DMS153 treated with DMSO at 0.1 percent for 48 hours (cell line): Measurements from ENCODE around the gene CMTM1.

Experiments used
- DNase-seq: peaks from one replicate; lab custom pipeline; 2025; ENCODE audit not compliant: unreplicated experiment; lab: John Stamatoyannopoulos, UW

The CMTM1 gene, protein sequence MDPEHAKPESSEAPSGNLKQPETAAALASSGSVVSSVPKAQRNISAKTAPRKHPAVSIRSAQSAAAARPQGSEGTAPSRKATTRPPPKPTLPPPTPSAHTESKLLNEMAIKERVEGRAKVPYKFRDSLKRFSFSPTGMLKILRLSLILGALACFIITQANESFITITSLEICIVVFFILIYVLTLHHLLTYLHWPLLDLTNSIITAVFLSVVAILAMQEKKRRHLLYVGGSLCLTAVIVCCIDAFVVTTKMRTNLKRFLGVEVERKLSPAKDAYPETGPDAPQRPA

DNA sequence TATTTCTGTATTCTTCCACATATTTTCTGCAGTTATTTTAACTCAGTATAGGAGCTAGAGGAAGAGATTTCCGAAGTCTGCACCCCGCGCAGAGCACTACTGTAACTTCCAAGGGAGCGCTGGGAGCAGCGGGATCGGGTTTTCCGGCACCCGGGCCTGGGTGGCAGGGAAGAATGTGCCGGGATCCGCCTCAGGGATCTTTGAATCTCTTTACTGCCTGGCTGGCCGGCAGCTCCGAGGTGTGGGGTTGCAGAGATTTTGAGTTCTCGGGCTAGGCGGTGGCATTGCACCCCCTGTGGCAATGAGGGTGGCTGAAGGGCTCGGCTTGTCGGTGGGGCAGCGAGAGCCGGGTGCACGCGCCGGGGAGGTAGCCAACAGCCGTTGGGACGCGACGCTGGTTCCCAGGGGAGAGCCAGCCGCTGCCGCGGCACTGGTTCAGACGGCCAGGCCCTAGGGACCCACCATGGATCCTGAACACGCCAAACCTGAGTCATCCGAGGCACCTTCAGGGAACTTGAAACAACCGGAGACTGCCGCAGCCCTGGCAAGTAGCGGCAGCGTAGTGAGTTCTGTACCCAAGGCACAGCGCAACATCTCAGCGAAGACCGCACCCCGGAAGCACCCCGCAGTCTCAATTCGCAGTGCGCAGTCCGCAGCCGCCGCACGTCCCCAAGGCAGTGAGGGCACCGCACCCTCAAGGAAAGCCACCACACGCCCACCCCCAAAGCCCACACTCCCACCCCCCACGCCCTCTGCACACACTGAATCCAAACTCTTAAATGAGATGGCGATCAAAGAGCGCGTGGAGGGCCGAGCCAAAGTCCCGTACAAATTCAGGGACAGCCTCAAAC is at the start of gene CMTM1:
TSS of gene CMTM1 (plus strand) at position 389 of the 851 bp plus-strand sequence. CDS start at position 464, 75 bp downstream.
- DNase-seq, result no peak

DNA sequence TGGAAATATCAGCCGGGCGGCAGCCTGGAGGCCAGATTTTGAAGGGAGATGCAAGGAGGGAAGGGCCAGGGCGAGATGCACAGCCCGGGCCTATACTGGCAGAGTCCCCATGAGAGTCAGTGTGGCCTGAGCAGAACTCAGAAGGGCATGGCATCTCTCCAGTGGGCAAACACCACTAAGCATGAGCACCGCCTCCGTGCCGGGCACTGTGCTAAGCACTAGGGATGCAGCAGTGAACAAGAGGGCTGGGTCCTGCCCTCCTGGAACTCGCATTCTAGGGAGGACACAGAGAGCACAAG is 49.8 kb upstream of the CMTM1 start:
- DNase-seq, result no peak

DNA sequence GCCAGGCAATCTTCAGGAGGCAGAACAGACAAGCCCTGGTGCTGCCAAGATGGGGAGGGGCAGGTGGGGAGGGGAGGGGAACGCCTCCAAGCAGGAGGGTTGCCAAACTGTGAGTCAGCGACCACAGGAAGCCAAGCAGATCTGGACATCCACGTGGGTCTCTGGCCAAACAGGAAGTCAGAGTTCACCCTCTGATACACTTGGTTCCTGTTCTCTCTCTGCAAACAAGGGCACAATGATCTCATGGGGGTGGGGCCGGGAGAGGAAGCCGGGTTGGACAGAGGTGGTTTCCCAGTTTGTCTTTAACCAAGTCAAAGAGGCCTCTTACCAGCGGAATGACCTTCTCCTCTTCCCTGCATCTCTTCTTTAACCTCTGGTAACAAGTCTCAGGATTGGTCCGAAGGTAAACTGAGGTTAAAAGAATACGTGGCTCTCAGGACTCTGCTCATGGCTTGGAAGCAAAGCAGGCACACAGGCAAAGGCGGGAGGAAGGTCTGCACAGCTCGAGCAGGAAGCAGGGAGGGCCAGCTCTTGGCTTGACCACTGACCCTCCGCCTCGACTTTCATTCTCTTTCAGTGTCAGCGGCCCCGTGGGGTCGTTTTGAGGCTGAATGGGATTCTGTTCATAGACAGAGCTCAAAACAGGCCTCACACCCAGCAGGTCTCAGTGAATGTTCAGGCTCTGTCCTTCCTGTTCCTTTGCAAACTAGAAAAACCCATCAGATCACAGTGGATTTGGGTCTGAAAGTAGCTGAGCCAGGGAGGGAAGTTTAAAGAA is 49.2 kb upstream of the CMTM1 start:
- DNase-seq, result peak; percentile 90

DNA sequence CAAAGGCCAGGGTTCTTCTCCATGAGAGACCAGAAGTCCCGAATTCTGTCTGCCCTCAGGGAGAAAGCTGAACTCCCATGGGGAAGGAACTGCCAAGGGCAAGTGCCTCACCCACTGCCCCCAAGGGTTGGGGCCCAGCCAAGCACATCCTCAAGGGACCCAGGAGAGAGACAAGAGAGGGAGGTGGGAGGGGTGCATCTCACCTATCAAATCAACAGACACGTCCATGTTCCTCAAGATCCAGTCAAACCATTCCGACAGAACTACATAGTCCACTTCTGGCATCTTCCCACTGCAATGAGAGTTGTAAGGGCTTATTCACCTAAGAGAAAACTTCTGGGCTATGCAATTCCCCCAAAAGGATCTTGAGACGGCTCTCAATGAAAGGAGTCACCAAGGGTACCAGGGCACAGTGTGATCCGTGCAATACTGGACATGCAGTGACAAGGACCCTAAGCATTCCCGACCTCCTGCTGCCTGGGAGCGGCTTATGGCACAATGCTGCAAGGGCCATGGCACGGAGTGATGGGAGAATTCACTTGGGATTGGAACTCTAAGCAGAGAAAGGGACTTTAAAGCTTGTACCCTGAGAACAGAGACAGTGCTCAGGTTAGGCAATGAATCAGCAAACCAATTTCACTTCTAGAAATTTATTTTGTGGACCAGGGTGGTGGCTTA is 48.5 kb upstream of the CMTM1 start:
- no peak for DNase-seq

DNA sequence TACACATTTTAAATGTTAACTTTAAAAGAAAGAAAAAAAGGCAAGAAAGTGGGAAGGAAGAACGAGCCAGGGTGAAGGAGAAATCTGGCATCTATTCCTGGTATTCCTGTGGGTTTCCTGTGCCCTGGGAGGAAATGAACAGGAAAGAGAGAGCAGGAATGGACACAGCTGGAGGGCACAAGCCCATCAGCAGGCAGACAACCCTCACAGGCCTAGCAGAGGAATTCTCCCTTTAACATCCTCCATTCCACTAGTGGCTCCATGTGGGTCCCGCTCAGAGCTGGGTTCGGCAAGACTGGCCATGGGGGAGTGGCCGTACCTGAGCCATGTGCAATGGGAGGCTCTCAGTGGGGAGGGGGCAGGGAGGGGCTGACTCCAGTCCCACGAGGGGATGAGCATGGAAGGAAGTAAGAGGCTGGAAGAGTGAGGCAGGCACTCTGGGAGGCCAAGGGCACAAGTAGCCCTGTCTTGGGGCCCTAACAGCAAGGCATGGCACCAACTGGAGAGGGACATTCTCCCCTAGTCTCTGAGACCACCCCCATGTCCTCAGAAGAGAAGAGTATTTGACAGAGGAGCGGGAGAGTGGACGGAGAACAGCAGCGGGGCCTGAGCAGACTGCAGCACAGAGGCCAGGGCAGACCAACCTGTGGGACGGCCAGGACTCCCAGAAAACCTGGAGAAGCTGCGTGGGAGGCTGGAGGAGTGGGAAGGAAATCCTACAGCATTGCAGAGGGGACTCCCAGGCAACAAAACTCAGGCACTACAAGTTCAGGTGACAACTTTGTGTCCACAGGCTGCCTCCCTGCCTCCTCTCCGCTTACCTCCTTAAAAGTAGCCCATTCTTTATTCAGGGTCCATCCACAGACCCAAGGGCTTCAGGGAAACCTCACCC is 46.5 kb upstream of the CMTM1 start:
- DNase-seq, result no peak

DNA sequence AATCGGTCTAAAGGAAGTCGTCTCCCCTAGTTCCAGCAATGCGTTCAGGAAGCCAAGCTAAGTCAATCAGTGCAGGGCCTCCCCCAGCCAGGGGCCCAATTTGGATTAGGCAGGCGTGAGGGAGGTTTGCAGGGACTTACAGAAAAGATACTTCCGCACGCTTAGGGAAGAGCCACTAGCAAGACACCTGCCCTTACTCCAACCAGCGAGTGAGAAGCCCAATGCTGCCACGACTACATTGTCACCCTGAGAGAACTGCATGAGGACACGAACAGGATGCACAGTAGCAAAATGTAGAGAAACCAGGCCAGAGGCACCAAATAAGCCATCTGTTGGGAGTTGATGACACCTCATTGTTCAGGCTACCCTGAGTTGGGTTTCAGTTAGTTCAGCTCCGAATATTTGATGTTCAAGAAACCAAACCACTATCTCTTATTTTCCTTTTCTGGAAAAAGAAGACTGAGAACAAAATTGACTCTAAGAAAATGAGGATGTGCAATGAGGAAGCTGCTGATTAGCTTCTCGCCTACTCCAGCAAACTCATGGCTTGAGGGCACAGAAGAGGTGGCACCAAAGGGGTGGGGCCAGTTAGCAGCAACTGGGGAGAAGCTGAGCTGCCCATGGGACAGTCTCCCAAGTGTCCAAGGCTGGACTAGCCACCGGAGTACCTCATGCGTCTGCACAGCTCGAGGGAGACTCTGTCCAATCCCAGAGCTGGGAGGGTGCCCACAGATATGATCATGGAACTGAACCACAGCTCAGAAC is 45.7 kb upstream of the CMTM1 start:
- DNase-seq, result no peak

DNA sequence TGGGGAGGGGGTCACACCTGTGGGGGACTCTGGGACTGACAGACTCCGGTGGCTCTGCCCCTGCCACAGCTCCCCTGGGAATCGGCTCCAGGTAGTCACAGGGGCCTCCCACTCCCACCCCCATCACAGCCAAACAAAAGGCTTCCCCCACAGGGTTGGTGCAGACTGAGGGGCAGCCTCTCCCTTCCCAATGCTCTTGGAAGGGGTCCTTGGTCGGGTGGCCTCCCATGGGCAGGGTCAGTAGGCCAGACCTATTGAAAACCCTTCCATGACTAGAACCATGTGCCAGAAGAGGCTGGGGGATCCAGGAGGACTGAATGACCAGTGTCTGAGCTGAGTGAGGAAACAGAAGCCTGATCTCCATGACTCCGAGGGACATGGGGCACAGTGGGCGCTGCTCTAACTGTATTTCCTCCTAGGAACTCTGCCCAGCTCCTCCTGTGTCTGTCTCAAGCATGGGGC is 45.0 kb upstream of the CMTM1 start:
- no peak for DNase-seq

DNA sequence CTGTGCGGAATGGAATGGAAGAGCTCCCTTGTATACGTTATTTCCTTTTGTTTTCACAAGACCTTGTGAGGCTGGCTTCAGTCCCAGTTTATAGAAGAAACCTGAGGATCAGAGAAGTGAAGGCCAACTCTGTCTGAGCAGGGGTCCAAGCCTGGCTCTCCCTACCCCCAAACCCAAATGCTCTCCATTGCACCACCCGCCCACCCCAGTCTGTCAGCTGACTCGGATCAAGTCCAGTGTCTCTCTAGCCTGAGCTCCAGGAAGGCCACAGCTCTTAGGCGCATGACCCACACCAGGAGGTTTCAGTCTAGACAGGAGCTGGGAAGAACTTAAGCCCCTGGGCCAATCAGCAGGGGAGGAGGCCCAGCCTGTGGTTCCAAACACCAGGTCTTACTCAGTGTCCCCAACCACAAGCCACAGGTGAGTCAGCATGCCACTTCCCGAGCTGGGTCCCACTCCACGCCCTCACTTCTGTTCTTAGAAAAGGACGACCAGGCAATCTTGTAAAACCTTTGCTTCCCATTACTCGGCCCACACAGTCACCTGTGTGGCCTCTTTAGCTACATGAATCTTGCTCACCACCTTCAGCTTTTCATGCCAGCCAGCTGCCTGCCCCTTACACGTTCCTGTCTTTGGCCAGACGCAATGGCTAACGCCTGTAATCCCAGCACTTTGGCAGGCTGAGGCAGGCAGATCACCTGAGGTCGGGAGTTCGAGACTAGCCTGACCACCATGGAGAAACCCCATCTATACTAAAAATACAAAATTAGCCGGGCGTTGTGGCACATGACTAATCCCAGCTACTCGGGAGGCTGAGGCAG is 44.1 kb upstream of the CMTM1 start:
- DNase-seq, result no peak

DNA sequence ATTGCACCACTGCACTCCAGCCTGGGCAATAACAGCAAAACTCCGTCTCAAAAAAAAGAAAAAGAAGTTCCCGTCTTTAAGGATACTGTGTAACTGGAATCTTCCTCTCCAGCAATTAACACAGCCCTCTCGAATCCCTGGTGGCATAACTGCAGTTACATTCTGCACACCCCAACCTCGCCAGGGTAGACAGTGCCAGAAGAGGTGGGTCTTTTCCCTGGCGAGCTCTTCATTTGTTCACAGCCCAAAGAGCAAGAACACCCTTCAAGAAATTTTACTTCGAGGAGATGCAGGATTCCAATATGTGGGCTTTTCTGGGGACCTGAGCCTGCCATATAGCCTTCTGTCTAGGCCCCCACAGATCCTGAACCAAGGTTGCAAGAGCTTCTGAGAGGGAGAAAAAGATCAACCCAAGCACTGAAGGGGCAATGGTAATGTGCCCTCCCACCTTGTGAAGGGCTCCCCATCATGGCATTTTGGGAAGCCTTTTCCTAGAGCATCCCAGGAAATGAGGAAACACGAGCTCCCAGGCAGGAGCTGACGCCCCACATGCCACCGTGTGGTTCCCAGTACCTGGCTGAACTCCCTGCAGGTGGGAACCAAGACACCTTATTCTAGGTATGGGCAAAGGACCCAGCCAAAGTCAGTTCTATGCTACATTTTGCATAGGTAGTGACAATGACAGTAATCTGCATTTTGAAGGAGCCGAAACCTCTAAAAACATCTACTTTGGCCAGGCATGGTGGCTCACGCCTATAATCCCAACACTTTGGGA is 43.2 kb upstream of the CMTM1 start:
- no peak for DNase-seq

DNA sequence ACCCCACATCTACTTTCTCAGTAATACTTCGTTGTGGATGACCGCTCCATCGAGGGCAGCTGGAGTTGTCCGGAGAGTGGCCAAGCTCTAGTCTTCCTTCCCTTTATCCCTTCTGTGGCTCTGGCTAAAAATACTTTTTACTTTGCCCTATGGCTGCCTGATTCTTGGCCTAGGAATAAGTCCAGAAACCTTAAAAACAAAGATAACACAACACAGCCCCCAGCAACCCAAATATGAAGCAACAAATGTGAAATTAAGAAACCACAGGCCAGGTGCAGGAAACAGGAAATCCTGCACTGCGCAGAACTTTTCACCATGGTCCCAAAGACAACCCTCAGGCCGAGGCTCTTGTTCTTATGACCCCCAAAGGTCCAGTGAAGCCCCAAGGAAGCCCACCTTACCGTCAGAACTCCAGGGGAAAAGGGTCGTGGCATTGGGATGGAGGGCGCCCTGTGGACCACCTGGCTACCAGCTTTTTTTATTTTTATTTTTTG is 42.3 kb upstream of the CMTM1 start:
- DNase-seq, result no peak

DNA sequence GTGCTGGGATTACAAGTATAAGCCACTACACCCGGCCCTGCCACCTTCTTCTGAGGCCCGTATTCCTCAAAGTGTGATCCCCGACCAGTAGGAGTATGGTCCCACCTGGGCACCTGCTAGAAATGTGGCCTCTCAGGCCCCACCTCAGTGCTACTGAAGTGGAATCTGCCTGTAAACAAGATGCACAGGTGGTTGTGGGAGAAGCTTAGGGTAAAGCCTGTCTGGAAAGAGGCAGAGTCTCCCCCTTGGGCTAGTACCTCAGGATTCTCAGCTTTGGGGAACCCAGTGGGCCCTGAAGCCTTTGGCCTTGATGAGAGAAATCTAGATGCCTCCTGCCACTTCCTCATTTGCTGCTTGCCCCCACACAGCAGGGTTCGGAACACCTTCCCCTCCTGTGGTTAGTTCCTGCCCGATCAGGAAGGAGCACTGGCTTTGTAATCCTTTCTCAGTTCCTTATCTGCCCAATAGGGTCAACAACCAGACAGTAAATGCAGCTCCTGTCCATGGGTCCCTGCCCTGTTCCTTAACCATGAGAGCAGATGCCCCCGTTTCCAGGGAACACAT is 41.6 kb upstream of the CMTM1 start:
- no peak for DNase-seq

DNA sequence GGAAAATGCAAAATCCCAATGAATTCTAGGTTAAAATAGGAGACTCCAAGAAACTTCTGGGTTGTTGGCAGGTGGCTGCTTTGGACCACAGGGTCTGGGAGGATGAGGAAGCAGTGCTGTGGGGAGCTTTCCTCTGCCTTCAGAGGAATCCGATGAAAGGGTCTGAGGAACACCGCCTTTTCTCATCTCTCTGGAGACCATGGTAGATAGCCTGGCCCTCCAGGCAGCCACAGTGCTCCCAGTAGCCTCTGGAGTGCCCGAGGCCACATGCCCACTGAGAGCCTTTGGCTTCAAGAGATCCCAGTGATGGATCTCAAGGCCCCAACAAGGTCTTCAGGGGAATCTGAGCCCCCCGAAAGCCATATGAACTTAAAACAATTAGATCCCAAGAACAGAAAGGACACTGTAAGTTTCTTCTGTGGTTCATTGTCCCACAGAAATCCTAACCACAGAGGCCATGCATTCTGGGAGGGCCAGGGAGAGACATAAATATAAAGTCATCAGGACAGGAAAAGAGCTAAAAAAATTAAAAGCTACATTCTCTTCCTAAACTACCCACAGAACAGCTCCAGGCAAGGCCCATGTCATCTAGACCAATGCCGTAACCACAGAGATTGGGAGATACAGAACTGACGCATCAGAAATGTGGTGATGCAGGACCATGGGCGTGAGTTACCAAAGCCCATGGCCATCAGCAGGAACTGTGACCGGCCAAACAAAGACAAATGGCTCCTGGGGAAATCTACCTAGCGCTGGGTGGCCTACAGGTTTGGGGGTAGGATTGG is 40.7 kb upstream of the CMTM1 start:
- DNase-seq, result no peak

DNA sequence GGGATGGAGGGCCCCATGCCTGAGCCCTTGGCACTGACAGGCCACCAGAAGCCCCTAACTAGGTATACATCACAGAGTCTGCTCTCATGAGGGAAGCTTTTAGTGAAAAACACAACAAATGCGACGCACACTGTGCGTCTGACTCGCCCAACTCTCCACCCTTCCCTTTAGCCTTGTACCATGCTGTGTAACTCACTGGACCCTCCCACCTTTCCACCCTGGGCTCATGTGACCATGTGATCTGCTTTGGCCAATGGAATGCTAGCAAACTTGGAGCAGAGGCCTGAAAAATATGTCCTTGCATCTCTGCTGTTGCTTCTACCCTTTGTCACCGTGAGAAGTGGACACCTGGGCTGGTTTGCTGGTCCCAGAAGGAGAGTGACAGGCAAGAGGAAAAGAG is 37.9 kb upstream of the CMTM1 start:
- DNase-seq, result no peak

DNA sequence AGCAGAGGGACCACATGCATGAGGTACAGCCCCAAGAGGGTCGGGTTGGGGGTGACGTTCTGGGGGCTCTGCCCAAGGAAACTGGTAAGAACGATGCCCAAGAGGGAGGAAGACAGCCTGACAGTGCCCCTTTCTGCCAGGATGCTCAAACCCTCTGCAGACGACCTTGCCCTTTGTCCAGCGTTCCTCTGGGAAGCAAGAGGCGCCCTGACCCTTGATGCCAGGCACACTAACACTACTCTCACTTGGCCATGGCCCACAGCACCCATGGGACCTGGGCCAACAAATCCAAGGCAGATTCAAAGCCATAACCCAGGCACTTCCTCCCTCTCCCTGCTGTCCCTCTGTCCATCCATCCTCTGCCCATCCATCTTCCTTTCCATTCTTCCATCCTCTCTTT is 36.8 kb upstream of the CMTM1 start:
- no peak for DNase-seq

DNA sequence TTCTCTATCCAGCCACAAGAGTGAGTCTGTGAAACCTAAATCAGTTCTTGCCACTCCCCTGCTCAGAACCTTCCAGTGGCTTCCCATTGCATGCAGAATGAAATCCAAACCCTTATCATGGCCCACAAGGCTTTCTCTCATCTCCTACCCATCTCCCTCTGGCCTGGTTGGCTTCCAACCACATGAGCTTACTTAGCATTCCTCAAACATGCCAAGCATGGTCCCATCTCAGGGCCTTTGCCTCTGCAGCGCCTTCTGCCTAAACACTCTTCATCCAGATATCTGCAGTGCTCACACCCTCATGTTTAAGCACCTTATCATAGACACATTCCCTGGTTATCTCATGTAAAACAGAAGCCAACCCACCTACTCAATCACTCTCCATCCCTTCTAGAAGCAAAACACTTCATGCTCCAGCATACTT is 31.9 kb upstream of the CMTM1 start:
- DNase-seq, result no peak

DNA sequence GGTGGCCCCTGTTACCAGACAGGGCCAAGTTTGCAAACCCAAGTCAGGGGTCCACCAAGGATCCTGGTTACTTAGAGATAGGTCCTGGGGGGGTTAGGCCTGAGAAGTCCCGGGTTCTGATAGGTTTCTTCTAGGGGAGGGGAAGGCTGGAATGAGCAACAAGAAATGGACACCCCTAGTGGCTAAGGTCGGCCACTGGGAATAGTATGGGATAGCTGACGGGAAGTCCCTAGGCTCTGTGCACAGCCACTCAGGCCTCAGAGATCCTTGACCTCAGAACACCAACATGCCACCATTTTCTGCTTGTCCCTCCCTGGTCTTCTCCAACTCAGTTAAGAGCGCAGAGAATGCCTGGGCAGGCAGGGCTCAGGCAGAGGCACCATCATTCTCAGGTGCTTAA is 29.7 kb upstream of the CMTM1 start:
- no peak for DNase-seq

DNA sequence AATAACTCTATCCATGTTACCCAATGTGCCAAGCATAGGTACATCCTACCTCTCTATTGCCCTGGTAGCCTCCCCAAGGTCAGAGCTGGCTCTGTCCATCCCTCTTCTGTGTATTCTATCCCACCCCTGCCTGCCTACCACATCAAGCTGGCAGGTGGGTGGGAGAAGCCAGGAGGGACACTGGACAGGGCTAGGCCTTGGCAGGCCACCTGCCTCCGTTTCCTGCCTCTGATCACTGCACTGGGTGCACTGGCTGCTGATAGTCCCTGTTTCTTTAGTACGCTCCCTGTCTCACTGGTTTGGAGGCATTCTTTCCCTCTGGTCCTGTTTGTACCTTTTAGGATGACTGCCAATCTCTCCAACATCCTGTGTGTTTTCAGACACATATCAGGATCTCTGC is 29.0 kb upstream of the CMTM1 start:
- no peak for DNase-seq
